Measurements from ENCODE around the gene EGLN1. TPM values are rescaled to one million over a fixed set of nuclear protein-coding genes. Genes with fewer than 3 reads are reported as not detected.

EGLN1 gene
- total RNA-seq, 1 experiment from 2014 or later = 26.7 TPM

DNA sequence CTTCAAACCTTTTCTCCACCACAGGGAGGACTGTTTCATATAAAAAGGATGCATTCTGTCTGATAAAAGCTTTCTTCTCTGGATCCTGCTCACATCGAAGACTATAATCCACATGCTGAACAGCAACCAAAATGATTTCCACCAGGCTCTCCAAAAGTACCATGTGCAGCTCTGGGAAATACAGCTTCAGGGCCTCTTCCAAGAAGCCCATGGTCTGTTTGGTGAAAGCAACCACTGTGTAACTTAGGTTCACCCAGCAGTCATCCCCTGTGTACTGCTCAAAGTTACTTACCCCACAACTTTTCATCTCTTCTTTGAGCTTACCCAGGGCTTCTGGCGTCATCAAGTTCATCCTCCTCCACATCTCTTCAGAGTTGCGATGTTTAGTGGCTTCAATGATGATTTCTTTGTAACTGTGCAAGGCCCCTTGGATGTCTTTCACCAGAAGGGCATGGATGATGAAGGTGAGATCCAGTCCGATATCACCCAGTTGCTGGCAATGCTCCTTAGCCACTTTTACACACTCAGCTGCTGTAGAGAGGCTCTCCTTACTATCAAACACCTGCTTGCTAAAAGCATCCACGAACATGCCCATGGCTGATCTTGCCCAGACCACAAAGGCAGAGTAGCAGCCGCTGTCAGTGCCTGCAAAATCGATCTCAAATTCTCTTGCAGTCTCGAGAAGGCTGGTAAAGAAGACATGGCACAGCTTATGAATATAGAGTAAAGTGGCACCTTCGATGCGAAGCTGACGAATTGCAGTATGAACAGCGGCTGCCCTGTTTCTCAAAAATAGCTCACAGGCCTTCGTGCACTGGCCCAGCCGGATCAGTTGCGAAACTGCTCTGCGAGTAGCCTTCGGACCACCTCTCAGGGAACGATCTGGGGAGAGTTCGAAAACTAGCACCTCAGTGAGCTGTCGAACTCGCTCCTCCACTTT lies 86.2 kb downstream of the EGLN1 start:
- peaks cover 29% of the 10 kb centered on the region for H3K36me3 Mint-ChIP-seq (ENCODE audit: insufficient read depth, unreplicated experiment)
- no peaks in the 10 kb centered on the region for H3K27me3 ChIP-seq (replicated peaks; ENCODE audit: control insufficient read depth, insufficient read depth, low read length)
- TF ChIP-seq, protein P1, sequence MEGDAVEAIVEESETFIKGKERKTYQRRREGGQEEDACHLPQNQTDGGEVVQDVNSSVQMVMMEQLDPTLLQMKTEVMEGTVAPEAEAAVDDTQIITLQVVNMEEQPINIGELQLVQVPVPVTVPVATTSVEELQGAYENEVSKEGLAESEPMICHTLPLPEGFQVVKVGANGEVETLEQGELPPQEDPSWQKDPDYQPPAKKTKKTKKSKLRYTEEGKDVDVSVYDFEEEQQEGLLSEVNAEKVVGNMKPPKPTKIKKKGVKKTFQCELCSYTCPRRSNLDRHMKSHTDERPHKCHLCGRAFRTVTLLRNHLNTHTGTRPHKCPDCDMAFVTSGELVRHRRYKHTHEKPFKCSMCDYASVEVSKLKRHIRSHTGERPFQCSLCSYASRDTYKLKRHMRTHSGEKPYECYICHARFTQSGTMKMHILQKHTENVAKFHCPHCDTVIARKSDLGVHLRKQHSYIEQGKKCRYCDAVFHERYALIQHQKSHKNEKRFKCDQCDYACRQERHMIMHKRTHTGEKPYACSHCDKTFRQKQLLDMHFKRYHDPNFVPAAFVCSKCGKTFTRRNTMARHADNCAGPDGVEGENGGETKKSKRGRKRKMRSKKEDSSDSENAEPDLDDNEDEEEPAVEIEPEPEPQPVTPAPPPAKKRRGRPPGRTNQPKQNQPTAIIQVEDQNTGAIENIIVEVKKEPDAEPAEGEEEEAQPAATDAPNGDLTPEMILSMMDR (IDR thresholded peaks at IDR 0.05; ENCODE audit: insufficient read depth in 1 of 2, low read depth in 1 of 2, low read length in 1 of 2, severe bottlenecking in 1 of 2, unreplicated experiment in 1 of 2) = no peak
- peaks cover 2% of the 10 kb centered on the region for H3K27me3 Mint-ChIP-seq (ENCODE audit: insufficient read depth, unreplicated experiment)
- no peaks in the 10 kb centered on the region for H3K9me3 ChIP-seq
- peak overlapping the region; percentile 88 for H3K4me3 ChIP-seq (ENCODE audit: low read depth, low read length)
- H3K4me1 Mint-ChIP-seq (ENCODE audit: low read depth, unreplicated experiment) = peaks cover 24% of the 10 kb centered on the region
- peak overlapping the region; percentile 98 for H3K4me3 Mint-ChIP-seq (ENCODE audit: unreplicated experiment)
- peaks cover 6% of the 10 kb centered on the region for H3K4me1 ChIP-seq
- no peaks in the 10 kb centered on the region for H3K9me3 Mint-ChIP-seq (ENCODE audit: unreplicated experiment)
- intact Hi-C loops (cut with micrococcal nuclease; ENCODE audit: unreplicated experiment) = no loop called here
- DNase-seq = peak in 1 of 2 experiments; percentile 16
- peak overlapping the region; percentile 98 for H3K27ac Mint-ChIP-seq (ENCODE audit: unreplicated experiment)
- CTCF ChIA-PET = interaction anchor here (0.9 kb wide), 1 partner anchor 244 kb away, joined by 3 read pairs; no protein-coding TSS in a partner anchor
- TSS peak; percentile 20 for BruUV-seq (replicated peaks)
- H3K36me3 ChIP-seq (ENCODE audit: control insufficient read depth, insufficient read depth, low read length) = no peaks in the 10 kb centered on the region
- POLR2A ChIA-PET = no interaction called here

DNA sequence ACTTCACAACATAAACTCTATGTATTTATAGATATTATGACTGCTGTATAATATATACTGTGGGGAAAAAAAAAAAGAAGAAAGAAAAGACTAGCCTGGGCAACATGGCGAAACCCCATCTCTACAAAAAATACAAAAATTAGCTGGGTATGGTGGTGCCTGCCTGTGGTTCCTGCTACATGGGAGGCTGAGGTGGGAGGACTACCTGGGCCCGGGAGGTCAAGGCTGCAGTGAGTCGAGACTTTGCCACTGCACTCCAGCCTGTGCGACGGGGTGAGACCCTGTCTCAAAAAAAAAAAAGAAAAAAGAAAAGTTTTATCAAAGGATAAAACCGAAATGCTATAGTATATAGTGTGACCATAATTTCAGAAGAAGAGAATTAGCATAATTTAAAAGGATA lies 87.1 kb downstream of the EGLN1 start:
- POLR2A ChIA-PET = no interaction called here
- H3K27me3 Mint-ChIP-seq (ENCODE audit: insufficient read depth, unreplicated experiment) = peaks cover 2% of the 10 kb centered on the region
- Histone ChIP-seq H3K4me3 (ENCODE audit: low read depth, low read length) (no peak overlapping the region), H3K9me3 (no peaks in the 10 kb centered on the region), H3K27me3 (replicated peaks; ENCODE audit: control insufficient read depth, insufficient read depth, low read length) (no peaks in the 10 kb centered on the region), H3K4me1 (peaks cover 6% of the 10 kb centered on the region), H3K36me3 (ENCODE audit: control insufficient read depth, insufficient read depth, low read length) (no peaks in the 10 kb centered on the region)
- DNase-seq = no peak
- H3K4me3 Mint-ChIP-seq (ENCODE audit: unreplicated experiment) = peak overlapping the region; percentile 98
- H3K4me1 Mint-ChIP-seq (ENCODE audit: low read depth, unreplicated experiment) = peaks cover 18% of the 10 kb centered on the region
- H3K36me3 Mint-ChIP-seq (ENCODE audit: insufficient read depth, unreplicated experiment) = peaks cover 22% of the 10 kb centered on the region
- CTCF ChIA-PET = interaction anchor here (0.9 kb wide), 1 partner anchor 243 kb away, joined by 3 read pairs; no protein-coding TSS in a partner anchor
- BruUV-seq (replicated peaks) = no TSS peak
- no peaks in the 10 kb centered on the region for H3K9me3 Mint-ChIP-seq (ENCODE audit: unreplicated experiment)
- H3K27ac Mint-ChIP-seq (ENCODE audit: unreplicated experiment) = no peak overlapping the region
- intact Hi-C loops (cut with micrococcal nuclease; ENCODE audit: unreplicated experiment) = no loop called here
- TF ChIP-seq, protein P1 (IDR thresholded peaks at IDR 0.05; ENCODE audit: insufficient read depth in 1 of 2, low read depth in 1 of 2, low read length in 1 of 2, severe bottlenecking in 1 of 2, unreplicated experiment in 1 of 2) = no peak

DNA sequence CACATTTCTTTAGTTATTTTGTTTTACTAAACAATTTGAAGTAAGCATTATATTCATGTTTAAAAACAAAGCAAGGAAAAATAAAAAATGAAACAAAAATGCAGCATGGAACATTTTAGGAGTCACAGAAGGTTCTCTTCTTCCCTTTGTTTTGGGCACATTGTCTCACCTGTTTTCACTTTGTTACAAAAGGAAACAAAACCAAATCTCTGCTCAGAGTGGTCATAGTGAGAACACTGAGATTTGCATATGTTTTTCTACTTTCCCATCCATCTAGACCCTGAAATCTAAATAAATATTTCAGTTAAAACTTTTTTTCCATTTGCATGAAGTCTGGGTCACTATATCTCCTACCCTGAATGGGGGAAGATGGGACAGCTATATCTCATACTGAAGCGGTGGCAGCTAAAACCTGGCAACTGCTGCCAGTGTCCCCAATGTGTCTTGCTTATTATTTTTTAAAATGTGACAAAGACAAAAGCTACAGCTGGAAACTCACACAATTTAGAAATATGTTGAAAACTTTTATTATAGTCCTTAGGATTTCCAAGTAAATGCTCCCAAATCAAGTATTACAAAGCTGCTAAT lies 87.9 kb downstream of the EGLN1 start:
- H3K36me3 ChIP-seq (ENCODE audit: control insufficient read depth, insufficient read depth, low read length) = no peaks in the 10 kb centered on the region
- BruUV-seq (replicated peaks) = no TSS peak
- H3K27me3 ChIP-seq (replicated peaks; ENCODE audit: control insufficient read depth, insufficient read depth, low read length) = no peaks in the 10 kb centered on the region
- CTCF ChIA-PET = no interaction called here
- H3K27ac Mint-ChIP-seq (ENCODE audit: unreplicated experiment) = no peak overlapping the region
- peaks cover 22% of the 10 kb centered on the region for H3K36me3 Mint-ChIP-seq (ENCODE audit: insufficient read depth, unreplicated experiment)
- H3K9me3 Mint-ChIP-seq (ENCODE audit: unreplicated experiment) = no peaks in the 10 kb centered on the region
- peaks cover 6% of the 10 kb centered on the region for H3K4me1 ChIP-seq
- TF ChIP-seq, protein P1 (IDR thresholded peaks at IDR 0.05; ENCODE audit: insufficient read depth in 1 of 2, low read depth in 1 of 2, low read length in 1 of 2, severe bottlenecking in 1 of 2, unreplicated experiment in 1 of 2) = no peak
- peaks cover 2% of the 10 kb centered on the region for H3K27me3 Mint-ChIP-seq (ENCODE audit: insufficient read depth, unreplicated experiment)
- no peaks in the 10 kb centered on the region for H3K9me3 ChIP-seq
- H3K4me3 ChIP-seq (ENCODE audit: low read depth, low read length) = no peak overlapping the region
- H3K4me3 Mint-ChIP-seq (ENCODE audit: unreplicated experiment) = no peak overlapping the region
- H3K4me1 Mint-ChIP-seq (ENCODE audit: low read depth, unreplicated experiment) = peaks cover 11% of the 10 kb centered on the region
- POLR2A ChIA-PET = no interaction called here
- DNase-seq = no peak
- intact Hi-C loops (cut with micrococcal nuclease; ENCODE audit: unreplicated experiment) = no loop called here

Data from Caco-2 (cell line).